ENCODE results near the gene COL11A2.

Gene COL11A2

DNA sequence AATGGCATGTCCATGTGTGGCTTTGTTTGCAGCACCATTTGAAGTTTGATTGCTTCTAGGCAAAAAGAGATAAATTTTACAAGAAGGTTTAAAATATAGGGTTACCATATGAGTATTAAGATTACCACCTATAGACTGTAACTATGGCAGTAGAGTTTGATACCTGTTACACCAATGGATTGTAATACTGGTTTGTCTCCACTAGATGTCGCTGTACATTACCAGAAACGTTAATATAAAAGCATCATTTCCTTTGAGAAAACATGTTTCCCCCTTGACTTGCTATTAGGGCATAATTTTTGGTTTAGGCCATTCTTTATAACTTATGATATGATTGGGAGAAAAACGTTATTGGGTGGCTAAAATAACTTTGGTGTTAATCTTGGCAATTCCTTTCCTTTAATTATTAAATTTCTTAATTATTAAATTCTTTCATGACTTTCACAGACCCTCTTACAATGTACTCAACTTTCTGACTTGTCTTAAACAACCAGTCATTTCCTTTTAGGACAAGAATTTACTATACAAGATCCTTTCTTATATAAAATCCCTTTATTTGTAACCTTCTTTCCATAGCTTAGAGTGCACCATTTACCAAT is 73.6 kb downstream of the COL11A2 start:
- TF ChIP-seq GATA3 (IDR thresholded peaks at IDR 0.05; ENCODE audit: low read depth, low read length) (no peak), GATA2 (IDR thresholded peaks at IDR 0.05; ENCODE audit: low read depth, low read length) (no peak)

GRCh38 chr6:33117811-33118277 is 74.4 kb downstream of the COL11A2 start:
- TF ChIP-seq GATA2 (IDR thresholded peaks at IDR 0.05; ENCODE audit: low read depth, low read length), result no peak
- no peak for TF ChIP-seq GATA3 (IDR thresholded peaks at IDR 0.05; ENCODE audit: low read depth, low read length)

GRCh38 chr6:33116841-33117711 is 75.2 kb downstream of the COL11A2 start:
- no peak for TF ChIP-seq GATA2 (IDR thresholded peaks at IDR 0.05; ENCODE audit: low read depth, low read length)
- no peak for TF ChIP-seq GATA3 (IDR thresholded peaks at IDR 0.05; ENCODE audit: low read depth, low read length)

DNA sequence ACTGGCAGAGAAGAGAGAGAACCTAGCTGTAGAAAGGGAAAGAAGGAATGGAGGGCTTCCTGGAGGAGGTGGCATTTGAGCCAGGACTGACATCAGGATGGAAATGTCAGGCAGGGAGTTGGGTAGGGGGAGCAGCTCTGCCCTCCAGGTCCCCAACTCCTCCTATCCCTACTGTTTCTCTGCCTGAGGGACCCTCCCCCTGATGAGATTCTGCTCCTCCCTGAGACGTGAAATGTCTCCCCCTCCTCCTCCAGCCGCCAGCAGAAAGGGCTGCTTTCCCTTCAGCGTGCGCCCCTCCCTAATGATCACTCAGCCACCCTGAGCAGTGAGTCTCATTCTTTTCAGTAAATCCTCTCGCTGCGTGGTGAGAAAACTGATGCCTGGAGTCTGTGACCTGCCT is 75.8 kb downstream of the COL11A2 start:
- TF ChIP-seq GATA3 (IDR thresholded peaks at IDR 0.05; ENCODE audit: low read depth, low read length) (no peak), GATA2 (IDR thresholded peaks at IDR 0.05; ENCODE audit: low read depth, low read length) (no peak)

GRCh38 chr6:33114406-33114805 is 77.9 kb downstream of the COL11A2 start:
- no peak for TF ChIP-seq GATA2 (IDR thresholded peaks at IDR 0.05; ENCODE audit: low read depth, low read length)
- no peak for TF ChIP-seq GATA3 (IDR thresholded peaks at IDR 0.05; ENCODE audit: low read depth, low read length)

DNA sequence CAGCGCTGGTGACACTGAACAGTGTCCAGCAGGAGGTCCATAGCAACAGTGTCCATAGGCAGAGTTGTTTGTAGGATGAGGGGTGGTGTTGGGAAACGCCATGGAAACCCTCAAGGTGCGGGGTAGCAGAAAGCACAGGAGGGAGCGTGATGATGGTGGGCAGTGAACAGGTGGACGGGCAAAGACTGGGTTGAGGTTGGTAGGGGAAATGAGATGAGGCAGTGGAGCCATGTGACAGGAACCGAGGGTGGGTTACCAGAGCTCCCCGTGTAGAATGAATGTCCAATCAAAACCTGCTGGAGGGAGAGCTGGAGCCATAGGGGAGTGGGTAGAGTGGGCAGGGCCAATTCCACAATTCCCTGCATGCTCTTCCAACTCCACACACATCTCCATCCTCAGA is 78.5 kb downstream of the COL11A2 start:
- TF ChIP-seq GATA2 (IDR thresholded peaks at IDR 0.05; ENCODE audit: low read depth, low read length) (no peak), GATA3 (IDR thresholded peaks at IDR 0.05; ENCODE audit: low read depth, low read length) (no peak)
